GM06990 (cell line): Measurements from ENCODE around the gene ARMH1.

Experiments used
- DNase-seq: peaks from one replicate; pipeline ENCODE4 v3.0.0-alpha.2; 2011; ENCODE audit not compliant: insufficient read length; ENCODE audit errors: extremely low read depth
- H3K27me3 ChIP-seq: replicated peaks from 2 replicates; pipeline ENCODE4 v1.6.0; 2011; ENCODE audit warnings: low read length; ENCODE audit not compliant: control insufficient read depth, insufficient read depth
- H3K36me3 ChIP-seq: 2 replicates; pipeline ENCODE4 v1.5.1; 2011; ENCODE audit warnings: low read length; ENCODE audit not compliant: control insufficient read depth, insufficient read depth
- H3K4me3 ChIP-seq: replicated peaks from 2 replicates; pipeline ENCODE4 v1.5.1; 2011; ENCODE audit warnings: low read depth, mild to moderate bottlenecking, control low read depth, low read length
- CTCF ChIP-seq: IDR thresholded peaks from 2 replicates; pipeline ENCODE4 v1.5.1; 2011; ENCODE audit warnings: low read length, control low read depth, mild to moderate bottlenecking, inconsistent platforms; ENCODE audit not compliant: insufficient read depth, poor library complexity, severe bottlenecking

Gene ARMH1

GRCh38 chr1:44676484-44677200 lies 2.1 kb downstream of the ARMH1 start:
- Histone ChIP-seq H3K36me3 (no peaks in the 10 kb centered on the region), H3K4me3 (no peak overlapping the region), H3K27me3 (no peaks in the 10 kb centered on the region)
- peak; percentile 44 for DNase-seq
- TF ChIP-seq CTCF: no peak

- H3K36me3 ChIP-seq: no peaks in the 10 kb centered on the region
- H3K4me3 ChIP-seq: no peak overlapping the region
- H3K27me3 ChIP-seq: no peaks in the 10 kb centered on the region
- peak; percentile 50 for TF ChIP-seq CTCF
- DNase-seq: no peak
Observed at GRCh38 chr1:44677201-44677766, 2.8 kb downstream of the ARMH1 start.

GRCh38 chr1:44678120-44678519 lies 3.6 kb downstream of the ARMH1 start:
- DNase-seq: no peak
- Histone ChIP-seq H3K27me3 (no peaks in the 10 kb centered on the region), H3K36me3 (no peaks in the 10 kb centered on the region), H3K4me3 (no peak overlapping the region)
- no peak for TF ChIP-seq CTCF

GRCh38 chr1:44678626-44679025 lies 4.1 kb downstream of the ARMH1 start:
- Histone ChIP-seq H3K4me3 (no peak overlapping the region), H3K36me3 (no peaks in the 10 kb centered on the region), H3K27me3 (no peaks in the 10 kb centered on the region)
- DNase-seq: no peak
- no peak for TF ChIP-seq CTCF

- no peaks in the 10 kb centered on the region for H3K27me3 ChIP-seq
- TF ChIP-seq CTCF: no peak
- DNase-seq: no peak
- H3K36me3 ChIP-seq: no peaks in the 10 kb centered on the region
- H3K4me3 ChIP-seq: no peak overlapping the region
Observed at GRCh38 chr1:44679468-44679867, 5.0 kb downstream of the ARMH1 start.
